Retinal pigment epithelial cell (primary cell): ENCODE data around the gene DDX47.

Source experiments
- DNase-seq: peaks from one replicate; pipeline ENCODE4 v3.0.0-alpha.2; 2010; ENCODE audit warnings: low read depth
- H3K4me3 ChIP-seq: 2 replicates; pipeline ENCODE4 v1.5.1; 2011; ENCODE audit warnings: mild to moderate bottlenecking, low read length, control low read depth, moderate library complexity
- CTCF ChIP-seq: conservative IDR thresholded peaks from 2 replicates; pipeline ENCODE4 v1.5.1; 2011; ENCODE audit warnings: low read depth, low read length, control low read depth, inconsistent platforms

The DDX47 gene

DNA sequence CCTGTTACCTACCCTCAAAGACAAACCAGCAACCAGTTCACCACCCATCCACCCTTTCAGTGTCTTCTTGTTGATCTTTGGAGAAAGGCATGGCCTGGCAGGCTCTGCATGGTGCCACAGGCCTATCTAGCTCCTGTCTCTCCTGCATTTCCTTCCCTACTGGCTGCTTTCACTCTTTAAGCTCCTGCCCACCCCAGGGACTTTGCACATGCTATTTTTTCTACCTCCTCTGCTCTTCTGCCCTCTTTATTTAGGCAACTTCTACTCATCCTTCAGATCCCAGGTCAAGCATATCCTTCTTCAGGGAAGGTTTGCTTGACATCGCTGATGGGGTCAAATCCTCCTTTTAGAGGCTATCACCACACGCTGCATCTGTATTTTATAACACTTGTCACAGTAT is 51.1 kb downstream of the DDX47 start:
- no peak for DNase-seq
- no peak for TF ChIP-seq CTCF
- no peak overlapping the region for H3K4me3 ChIP-seq

DNA sequence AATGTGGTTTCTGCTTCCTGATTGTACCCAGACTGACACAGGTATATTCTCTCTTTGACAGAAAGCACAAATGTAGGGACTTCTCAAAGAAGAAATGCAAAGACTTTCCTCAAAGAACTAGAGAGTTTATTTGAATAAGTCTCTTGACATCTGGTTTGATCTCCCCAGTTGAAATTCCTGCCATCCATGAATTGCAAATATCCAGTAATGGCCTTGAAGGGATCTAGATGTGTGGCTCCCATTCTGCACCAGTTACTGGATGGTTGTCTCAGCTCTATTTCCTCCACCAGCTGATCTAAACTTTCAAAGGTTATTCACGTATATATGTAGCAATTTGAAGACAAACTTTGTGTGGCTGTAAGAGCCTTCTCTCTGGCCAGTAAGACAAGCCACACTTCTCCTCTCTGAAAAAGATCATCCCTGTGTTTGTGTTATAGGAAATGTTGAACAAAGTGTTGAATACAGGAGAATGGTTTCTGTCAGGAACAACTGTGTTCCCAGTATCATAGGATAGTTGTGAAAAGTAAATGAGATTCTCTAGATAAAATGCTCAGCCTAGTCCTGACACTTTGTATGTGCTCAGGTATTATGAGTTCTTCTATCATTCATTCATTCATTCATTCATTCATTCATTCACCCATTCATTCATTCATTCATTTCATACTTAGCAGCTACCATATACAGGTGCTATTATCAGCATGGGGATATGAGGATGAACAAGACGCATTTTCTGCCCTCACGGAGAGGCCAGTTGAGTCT is 55.5 kb downstream of the DDX47 start:
- no peak for TF ChIP-seq CTCF
- DNase-seq, result no peak
- no peak overlapping the region for H3K4me3 ChIP-seq

DNA sequence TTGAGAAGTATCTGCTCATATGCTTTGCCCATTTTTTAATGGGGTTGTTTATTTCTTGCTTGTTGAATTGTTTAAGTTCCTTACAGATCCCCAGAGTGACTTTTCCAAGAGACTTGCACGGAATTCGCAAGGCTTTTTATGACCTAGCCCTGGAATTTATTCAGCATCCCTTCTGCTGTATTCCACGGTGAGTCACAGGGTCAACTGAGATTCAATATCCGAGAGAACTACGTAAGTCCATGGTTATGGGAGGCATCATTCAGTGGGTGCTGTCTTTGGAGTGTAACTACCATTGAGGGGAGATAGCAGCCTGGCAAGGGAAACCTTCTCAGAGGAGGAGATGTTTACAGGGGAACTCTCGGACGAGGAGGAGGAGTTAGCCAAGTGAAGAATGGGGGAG is 57.3 kb downstream of the DDX47 start:
- peak; percentile 84 for DNase-seq
- no peak overlapping the region for H3K4me3 ChIP-seq
- no peak for TF ChIP-seq CTCF

DNA sequence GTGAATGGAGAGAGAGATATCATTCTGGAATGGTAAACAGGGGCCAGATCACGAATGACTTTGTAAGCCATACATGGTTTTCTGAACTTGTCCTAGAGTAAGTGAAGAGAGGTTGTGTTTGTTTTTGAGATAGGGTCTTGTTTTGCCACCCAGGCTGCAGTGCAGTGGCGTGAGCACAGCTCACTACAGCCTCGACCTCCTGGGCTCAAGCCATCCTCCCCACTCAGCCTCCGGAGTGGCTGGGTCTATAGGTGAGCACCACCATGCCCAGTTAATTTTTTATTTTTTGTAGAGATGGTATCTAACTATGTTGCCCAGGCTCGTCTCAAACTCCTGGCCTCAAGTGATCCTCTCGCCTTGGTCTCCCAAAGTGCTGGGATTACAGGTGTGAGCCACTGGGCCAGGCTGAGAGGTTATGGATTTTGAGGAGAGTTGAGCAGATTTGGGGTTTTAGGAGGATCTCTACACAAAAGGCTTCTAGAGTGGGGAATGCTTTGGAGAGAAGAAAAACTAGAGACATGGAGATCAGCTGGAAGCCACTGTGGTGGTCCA is 58.5 kb downstream of the DDX47 start:
- no peak overlapping the region for H3K4me3 ChIP-seq
- DNase-seq, result no peak
- no peak for TF ChIP-seq CTCF

DNA sequence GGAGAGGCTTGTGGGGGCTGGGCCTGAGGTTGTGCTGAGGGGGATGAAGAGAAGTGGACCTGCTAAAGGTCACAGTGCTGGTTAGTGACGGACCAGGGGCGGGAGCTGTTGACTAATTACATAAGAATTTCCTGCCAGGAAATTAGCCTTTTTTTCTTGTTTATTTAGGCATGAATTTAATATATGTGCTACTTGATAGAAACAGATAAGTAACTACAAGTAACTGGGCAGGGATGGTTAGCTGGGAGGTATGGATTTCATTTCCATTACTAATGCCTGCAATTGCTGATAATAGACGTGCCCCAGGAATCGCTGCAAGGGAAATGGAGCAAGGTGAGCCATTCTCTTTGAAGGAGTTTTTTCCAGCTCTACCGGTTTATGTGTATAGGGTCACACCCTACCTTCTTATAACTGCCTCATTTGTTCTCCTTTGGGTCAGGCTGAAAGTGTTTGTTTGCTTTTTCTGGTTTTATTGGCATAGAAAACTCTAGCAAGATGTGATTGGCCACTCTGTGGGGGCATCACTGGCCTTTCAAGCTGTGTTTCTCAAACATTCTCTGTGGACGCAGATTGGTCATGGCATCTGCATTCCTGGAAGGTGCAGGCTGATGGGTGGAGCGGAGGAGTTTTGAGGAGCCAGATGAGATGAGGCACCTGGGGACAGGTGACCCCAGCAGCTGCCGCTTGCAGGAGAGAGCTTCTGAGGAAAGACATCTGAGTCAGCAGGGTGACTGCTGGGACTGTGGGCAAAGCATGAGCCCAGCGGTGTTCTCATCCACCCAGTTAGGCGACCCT is 59.2 kb downstream of the DDX47 start:
- TF ChIP-seq CTCF, result no peak
- DNase-seq, result peak; percentile 77
- peak overlapping the region; percentile 5 for H3K4me3 ChIP-seq

DNA sequence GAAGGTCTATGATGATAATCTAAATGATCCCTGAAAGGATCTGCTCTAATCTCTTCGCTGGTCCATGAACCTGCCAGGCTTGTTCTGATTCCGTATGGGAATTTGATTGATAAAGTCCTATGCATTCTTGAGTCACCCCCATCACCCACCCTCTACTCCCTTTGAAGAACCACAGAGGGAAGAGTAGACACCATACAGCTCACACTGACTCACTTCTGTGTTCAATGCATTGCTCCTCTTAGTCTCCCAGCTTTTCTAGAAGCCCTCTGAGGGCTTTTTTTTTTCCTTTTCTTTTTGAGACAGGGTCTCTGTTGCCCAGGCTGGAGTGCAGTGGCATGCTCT is 59.8 kb downstream of the DDX47 start:
- DNase-seq, result no peak
- no peak for TF ChIP-seq CTCF
- peak overlapping the region; percentile 5 for H3K4me3 ChIP-seq
